Transverse colon (tissue), 4 donors: ENCODE results near the gene DCP1B.

Experiments
- EP300 ChIP-seq: sonication (generic); formaldehyde crosslinking; IDR thresholded peaks from one replicate; pipeline ENCODE4 v1.6.1; 2017; ENCODE audit warnings: antibody characterized with exemption, low read depth
- POLR2A ChIP-seq: fragments of 450-650 bp; IDR thresholded peaks from one replicate; pipeline ENCODE4 v1.6.1; 2016; ENCODE audit warnings: antibody characterized with exemption, mild to moderate bottlenecking, moderate library complexity
- POLR2AphosphoS5 ChIP-seq, 3 donors: sonication (generic); formaldehyde crosslinking; IDR thresholded peaks; one replicate each; pipeline ENCODE4 v1.6.1; 2016; ENCODE audit warnings: antibody characterized with exemption in 3 of 3
- TF ChIP-seq, protein P1 (sequence below), 5 experiments: fragments of 200-600 bp in 3 of 5; fragments of 450-650 bp in 2 of 5; sonication (generic) in 3 of 5; IDR thresholded peaks; 1 replicate in 2 of 5; 2 replicates in 3 of 5; pipeline ENCODE4 v1.5.1; 2016 to 2017; ENCODE audit warnings: antibody characterized with exemption in 5 of 5, inconsistent platforms in 3 of 5, mild to moderate bottlenecking in 2 of 5, moderate library complexity in 1 of 5

DNA sequence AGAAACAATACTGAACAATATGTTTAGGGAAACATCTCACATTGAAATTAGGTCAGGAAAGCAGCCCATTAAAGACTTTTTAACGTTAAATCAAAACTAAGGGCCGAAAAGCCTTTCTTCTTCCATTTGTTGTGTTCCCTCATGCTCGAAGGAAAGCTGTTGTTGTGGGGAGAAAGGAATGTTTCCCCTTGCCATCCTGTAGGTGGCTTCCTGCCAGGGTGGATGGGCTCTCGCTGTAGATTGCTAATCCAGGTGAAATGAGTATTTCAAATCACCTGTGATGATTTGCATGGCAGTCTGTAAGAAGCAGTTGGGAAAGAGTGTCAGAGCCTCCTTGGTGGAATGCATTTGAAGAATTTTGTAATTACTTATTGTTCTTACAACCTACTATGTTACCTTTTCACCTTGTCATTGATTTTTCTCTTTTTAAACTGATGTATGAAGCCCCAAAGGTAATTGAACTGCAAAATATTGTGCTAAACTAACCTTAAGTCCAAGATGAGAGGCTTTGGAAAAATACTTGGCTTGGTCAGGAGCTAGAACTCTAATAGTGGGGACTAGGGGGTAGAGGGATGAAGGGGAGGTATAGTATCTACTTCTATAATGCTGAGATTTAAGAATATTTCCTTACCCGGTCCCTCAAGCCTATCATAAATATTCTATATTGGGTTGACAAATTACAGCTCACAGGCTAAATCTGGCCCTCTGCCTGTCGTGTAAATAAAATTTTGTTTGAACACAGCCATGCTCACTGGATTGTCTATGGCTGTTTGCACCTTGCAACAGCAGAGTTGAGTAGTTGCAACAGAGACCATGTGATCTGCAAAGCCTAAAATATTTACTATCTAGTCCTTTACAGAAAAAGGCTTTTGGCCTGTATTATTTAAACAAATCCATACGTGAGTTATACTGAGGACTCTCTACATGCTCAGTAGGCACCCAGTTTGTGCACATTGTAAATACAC lies 7.7 kb upstream of the DCP1B start:
- TF ChIP-seq, protein P1, sequence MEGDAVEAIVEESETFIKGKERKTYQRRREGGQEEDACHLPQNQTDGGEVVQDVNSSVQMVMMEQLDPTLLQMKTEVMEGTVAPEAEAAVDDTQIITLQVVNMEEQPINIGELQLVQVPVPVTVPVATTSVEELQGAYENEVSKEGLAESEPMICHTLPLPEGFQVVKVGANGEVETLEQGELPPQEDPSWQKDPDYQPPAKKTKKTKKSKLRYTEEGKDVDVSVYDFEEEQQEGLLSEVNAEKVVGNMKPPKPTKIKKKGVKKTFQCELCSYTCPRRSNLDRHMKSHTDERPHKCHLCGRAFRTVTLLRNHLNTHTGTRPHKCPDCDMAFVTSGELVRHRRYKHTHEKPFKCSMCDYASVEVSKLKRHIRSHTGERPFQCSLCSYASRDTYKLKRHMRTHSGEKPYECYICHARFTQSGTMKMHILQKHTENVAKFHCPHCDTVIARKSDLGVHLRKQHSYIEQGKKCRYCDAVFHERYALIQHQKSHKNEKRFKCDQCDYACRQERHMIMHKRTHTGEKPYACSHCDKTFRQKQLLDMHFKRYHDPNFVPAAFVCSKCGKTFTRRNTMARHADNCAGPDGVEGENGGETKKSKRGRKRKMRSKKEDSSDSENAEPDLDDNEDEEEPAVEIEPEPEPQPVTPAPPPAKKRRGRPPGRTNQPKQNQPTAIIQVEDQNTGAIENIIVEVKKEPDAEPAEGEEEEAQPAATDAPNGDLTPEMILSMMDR (IDR thresholded peaks at IDR 0.05): no peak
- TF ChIP-seq POLR2AphosphoS5 (IDR thresholded peaks at IDR 0.05) (no peak), POLR2A (no peak), EP300 (no peak)
